SK-N-SH treated with all-trans-retinoic acid at 6 μM for 48 hours (cell line): Measurements from ENCODE around the gene HMBS.
A peak's percentile ranks its signal among the peaks of the same experiment; 100 is the strongest.
"Not testable (repeated sequence)": the region's sequence is repeated elsewhere in the genome, so short reads cannot be mapped to it uniquely, and the experiment has no call there.

Experiments
- ATAC-seq: fragments of 200-7000 bp; cut with Tn5 transposase; 3 replicates; pipeline ENCODE4 v1.9.1; 2020; ENCODE audit warnings: mild to moderate bottlenecking, moderate library complexity
- ARNTL ChIP-seq: fragments of 450-650 bp; formaldehyde crosslinking; IDR thresholded peaks from 2 replicates; pipeline ENCODE4 v1.5.0; 2020; ENCODE audit warnings: low read depth, mild to moderate bottlenecking, moderate library complexity, borderline replicate concordance
- BACH2 ChIP-seq: fragments of 250-450 bp; sonication (Bioruptor Pico); IDR thresholded peaks from 2 replicates; pipeline ENCODE4 v1.9.0; 2021; ENCODE audit warnings: mild to moderate bottlenecking, borderline replicate concordance
- CSDC2 ChIP-seq: fragments of 250-450 bp; sonication (Bioruptor Pico); IDR thresholded peaks from 2 replicates; pipeline ENCODE4 v1.5.0; 2020; ENCODE audit warnings: mild to moderate bottlenecking, moderate library complexity
- CSRNP3 ChIP-seq: fragments of 250-450 bp; sonication (Bioruptor Pico); IDR thresholded peaks from 2 replicates; pipeline ENCODE4 v1.5.1; 2021; ENCODE audit warnings: mild to moderate bottlenecking, moderate library complexity
- ESRRG ChIP-seq: fragments of 250-450 bp; sonication (Bioruptor Pico); IDR thresholded peaks from 2 replicates; pipeline ENCODE4 v1.6.1; 2021; ENCODE audit warnings: mild to moderate bottlenecking
- GLIS3 ChIP-seq: fragments of 250-450 bp; sonication (Bioruptor Pico); IDR thresholded peaks from 2 replicates; pipeline ENCODE4 v1.5.0; 2020; ENCODE audit warnings: mild to moderate bottlenecking, moderate library complexity
- ISL1 ChIP-seq: fragments of 250-450 bp; sonication (Bioruptor Pico); IDR thresholded peaks from 2 replicates; pipeline ENCODE4 v2.1.2; 2022; ENCODE audit warnings: mild to moderate bottlenecking, moderate library complexity
- OSR1 ChIP-seq: fragments of 250-450 bp; sonication (Bioruptor Pico); IDR thresholded peaks from 2 replicates; pipeline ENCODE4 v1.8.0; 2022; ENCODE audit warnings: moderate library complexity, mild to moderate bottlenecking, inconsistent platforms
- PPARA ChIP-seq: fragments of 250-450 bp; sonication (Bioruptor Pico); IDR thresholded peaks from 2 replicates; pipeline ENCODE4 v1.5.0; 2020; ENCODE audit warnings: mild to moderate bottlenecking, borderline replicate concordance
- RARB ChIP-seq: fragments of 250-450 bp; sonication (Bioruptor Pico); IDR thresholded peaks from 2 replicates; pipeline ENCODE4 v1.8.0; 2021; ENCODE audit warnings: mild to moderate bottlenecking, moderate library complexity
- TCF4 ChIP-seq: fragments of 250-450 bp; sonication (Bioruptor Pico); IDR thresholded peaks from 2 replicates; pipeline ENCODE4 v1.8.0; 2021; ENCODE audit warnings: mild to moderate bottlenecking, moderate library complexity, borderline replicate concordance
- TOX ChIP-seq: fragments of 250-450 bp; sonication (Bioruptor Pico); IDR thresholded peaks from 2 replicates; pipeline ENCODE4 v1.8.0; 2021; ENCODE audit warnings: mild to moderate bottlenecking, moderate library complexity, borderline replicate concordance
- ZC3H10 ChIP-seq: fragments of 250-450 bp; sonication (Bioruptor Pico); IDR thresholded peaks from 2 replicates; pipeline ENCODE4 v1.5.1; 2021; ENCODE audit warnings: mild to moderate bottlenecking, moderate library complexity
- ZFP3 ChIP-seq: fragments of 250-450 bp; sonication (Bioruptor Pico); IDR thresholded peaks from 2 replicates; pipeline ENCODE4 v1.5.0; 2020; ENCODE audit warnings: mild to moderate bottlenecking, moderate library complexity
- ZFP30 ChIP-seq: fragments of 450-650 bp; formaldehyde crosslinking; IDR thresholded peaks from 2 replicates; pipeline ENCODE4 v1.5.0; 2022; ENCODE audit warnings: mild to moderate bottlenecking, moderate library complexity
- ZNF565 ChIP-seq: fragments of 450-650 bp; formaldehyde crosslinking; conservative IDR thresholded peaks from 2 replicates; pipeline ENCODE4 v1.5.0; 2020; ENCODE audit warnings: low read depth, mild to moderate bottlenecking, moderate library complexity
- ZNF70 ChIP-seq: fragments of 450-650 bp; formaldehyde crosslinking; IDR thresholded peaks from 2 replicates; pipeline ENCODE4 v1.5.0; 2020; ENCODE audit warnings: mild to moderate bottlenecking, moderate library complexity
- ZNF8 ChIP-seq: fragments of 450-650 bp; formaldehyde crosslinking; IDR thresholded peaks from 2 replicates; pipeline ENCODE4 v1.5.0; 2020; ENCODE audit warnings: mild to moderate bottlenecking, moderate library complexity
- TF ChIP-seq, protein P1 (sequence below): fragments of 250-450 bp; sonication (Bioruptor Pico); IDR thresholded peaks from 2 replicates; pipeline ENCODE4 v1.8.0; 2021; ENCODE audit warnings: low read depth, mild to moderate bottlenecking, moderate library complexity, borderline replicate concordance
- TF ChIP-seq, protein P2 (sequence below): fragments of 250-450 bp; sonication (Bioruptor Pico); IDR thresholded peaks from 2 replicates; pipeline ENCODE4 v1.5.1; 2020; ENCODE audit warnings: low read depth, mild to moderate bottlenecking, moderate library complexity

Gene HMBS

DNA sequence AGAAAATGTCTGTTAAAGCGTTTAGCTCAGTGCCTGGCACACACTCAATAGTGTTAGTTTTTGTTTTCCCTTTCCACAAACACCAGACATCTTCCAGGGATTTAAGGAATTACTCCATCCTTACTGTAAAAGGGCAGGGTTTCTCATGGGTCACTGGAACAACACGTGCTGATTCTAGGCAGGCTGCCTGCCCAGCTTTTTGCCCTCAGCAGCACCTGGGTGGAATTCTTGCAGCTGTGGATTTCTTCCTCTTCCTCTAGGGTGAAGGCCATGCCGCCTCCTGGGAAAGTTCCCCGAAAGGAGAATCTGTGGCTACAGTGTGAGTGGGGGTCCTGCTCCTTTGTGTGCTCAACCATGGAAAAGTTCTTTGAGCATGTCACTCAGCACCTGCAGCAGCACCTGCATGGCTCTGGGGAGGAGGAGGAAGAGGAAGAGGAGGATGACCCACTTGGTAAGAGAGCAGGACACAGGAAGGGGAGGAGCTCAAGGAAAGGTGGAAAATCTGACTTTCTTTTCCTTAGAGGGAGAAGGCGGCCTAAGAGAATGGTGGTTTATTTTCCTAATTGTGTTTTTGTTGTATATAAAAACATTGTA is 42.1 kb downstream of the HMBS start:
- ATAC-seq: no peak
- TF ChIP-seq TOX: no peak
- no peak for TF ChIP-seq CSDC2 (CRISPR knock-in tag)
- TF ChIP-seq, protein P1, sequence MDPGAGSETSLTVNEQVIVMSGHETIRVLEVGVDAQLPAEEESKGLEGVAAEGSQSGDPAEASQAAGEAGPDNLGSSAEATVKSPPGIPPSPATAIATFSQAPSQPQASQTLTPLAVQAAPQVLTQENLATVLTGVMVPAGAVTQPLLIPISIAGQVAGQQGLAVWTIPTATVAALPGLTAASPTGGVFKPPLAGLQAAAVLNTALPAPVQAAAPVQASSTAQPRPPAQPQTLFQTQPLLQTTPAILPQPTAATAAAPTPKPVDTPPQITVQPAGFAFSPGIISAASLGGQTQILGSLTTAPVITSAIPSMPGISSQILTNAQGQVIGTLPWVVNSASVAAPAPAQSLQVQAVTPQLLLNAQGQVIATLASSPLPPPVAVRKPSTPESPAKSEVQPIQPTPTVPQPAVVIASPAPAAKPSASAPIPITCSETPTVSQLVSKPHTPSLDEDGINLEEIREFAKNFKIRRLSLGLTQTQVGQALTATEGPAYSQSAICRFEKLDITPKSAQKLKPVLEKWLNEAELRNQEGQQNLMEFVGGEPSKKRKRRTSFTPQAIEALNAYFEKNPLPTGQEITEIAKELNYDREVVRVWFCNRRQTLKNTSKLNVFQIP (CRISPR knock-in tag): no peak
- TF ChIP-seq ZC3H10 (CRISPR knock-in tag): no peak
- TF ChIP-seq, protein P2, sequence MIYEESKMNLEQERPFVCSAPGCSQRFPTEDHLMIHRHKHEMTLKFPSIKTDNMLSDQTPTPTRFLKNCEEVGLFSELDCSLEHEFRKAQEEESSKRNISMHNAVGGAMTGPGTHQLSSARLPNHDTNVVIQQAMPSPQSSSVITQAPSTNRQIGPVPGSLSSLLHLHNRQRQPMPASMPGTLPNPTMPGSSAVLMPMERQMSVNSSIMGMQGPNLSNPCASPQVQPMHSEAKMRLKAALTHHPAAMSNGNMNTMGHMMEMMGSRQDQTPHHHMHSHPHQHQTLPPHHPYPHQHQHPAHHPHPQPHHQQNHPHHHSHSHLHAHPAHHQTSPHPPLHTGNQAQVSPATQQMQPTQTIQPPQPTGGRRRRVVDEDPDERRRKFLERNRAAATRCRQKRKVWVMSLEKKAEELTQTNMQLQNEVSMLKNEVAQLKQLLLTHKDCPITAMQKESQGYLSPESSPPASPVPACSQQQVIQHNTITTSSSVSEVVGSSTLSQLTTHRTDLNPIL: no peak
- TF ChIP-seq ZFP30 (CRISPR knock-in tag): no peak
- TF ChIP-seq TCF4 (CRISPR knock-in tag): no peak
- TF ChIP-seq ZNF8 (CRISPR knock-in tag): no peak
- no peak for TF ChIP-seq ZNF70 (CRISPR knock-in tag)
- TF ChIP-seq CSRNP3: no peak
- no peak for TF ChIP-seq ESRRG
- no peak for TF ChIP-seq ISL1 (CRISPR knock-in tag)
- TF ChIP-seq BACH2 (CRISPR knock-in tag): no peak
- TF ChIP-seq ARNTL (CRISPR knock-in tag): no peak
- no peak for TF ChIP-seq ZNF565 (CRISPR knock-in tag)
- TF ChIP-seq ZFP3: no peak
- TF ChIP-seq OSR1: no peak
- no peak for TF ChIP-seq RARB (CRISPR knock-in tag)
- TF ChIP-seq PPARA: no peak
- no peak for TF ChIP-seq GLIS3 (CRISPR knock-in tag)

- TF ChIP-seq ISL1 (CRISPR knock-in tag): no peak
- no peak for TF ChIP-seq ZNF565 (CRISPR knock-in tag)
- no peak for TF ChIP-seq ZC3H10 (CRISPR knock-in tag)
- TF ChIP-seq ESRRG: no peak
- TF ChIP-seq PPARA: no peak
- TF ChIP-seq CSDC2 (CRISPR knock-in tag): no peak
- TF ChIP-seq RARB (CRISPR knock-in tag): no peak
- ATAC-seq: no peak
Observed at GRCh38 chr11:119130662-119131061, 46.0 kb downstream of the HMBS start.

GRCh38 chr11:119134389-119134978 is 49.8 kb downstream of the HMBS start:
- ATAC-seq: peak; percentile 85
- no peak for TF ChIP-seq ISL1 (CRISPR knock-in tag)
- no peak for TF ChIP-seq ZNF565 (CRISPR knock-in tag)
- TF ChIP-seq, protein P1 (CRISPR knock-in tag): no peak
- no peak for TF ChIP-seq ARNTL (CRISPR knock-in tag)
- no peak for TF ChIP-seq PPARA
- no peak for TF ChIP-seq ZFP30 (CRISPR knock-in tag)
- TF ChIP-seq CSRNP3: no peak
- TF ChIP-seq, all 23 proteins: peak for 0

GRCh38 chr11:119139276-119139675 is 54.6 kb downstream of the HMBS start:
- not testable (repeated sequence) for ATAC-seq
